Glutamatergic neuron (in vitro differentiated cells): ENCODE results near the gene STK24. TPM values are rescaled to one million over a fixed set of nuclear protein-coding genes. Genes with fewer than 3 reads are reported as not detected.

Source experiments
- DNase-seq: peaks from one replicate; pipeline ENCODE4 v3.0.0; 2022
- H3K27ac Mint-ChIP-seq: one replicate; pipeline ENCODE4 v1.8.0; 2020; ENCODE audit warnings: mild to moderate bottlenecking, mixed read lengths, inconsistent platforms; ENCODE audit not compliant: unreplicated experiment
- H3K27me3 Mint-ChIP-seq: one replicate; pipeline ENCODE4 v1.8.0; 2020; ENCODE audit warnings: mild to moderate bottlenecking, moderate library complexity, mixed read lengths, inconsistent platforms; ENCODE audit not compliant: unreplicated experiment
- H3K36me3 Mint-ChIP-seq: one replicate; pipeline ENCODE4 v1.8.0; 2020; ENCODE audit warnings: mild to moderate bottlenecking, mixed read lengths, inconsistent platforms; ENCODE audit not compliant: unreplicated experiment
- H3K4me1 Mint-ChIP-seq: one replicate; pipeline ENCODE4 v1.8.0; 2020; ENCODE audit warnings: mild to moderate bottlenecking, low read depth, mixed read lengths, inconsistent platforms; ENCODE audit not compliant: unreplicated experiment
- H3K4me3 Mint-ChIP-seq: one replicate; pipeline ENCODE4 v1.8.0; 2020; ENCODE audit warnings: mild to moderate bottlenecking, mixed read lengths, inconsistent platforms; ENCODE audit not compliant: unreplicated experiment
- H3K9me3 Mint-ChIP-seq: one replicate; pipeline ENCODE4 v1.8.0; 2020; ENCODE audit warnings: mild to moderate bottlenecking, moderate library complexity, mixed read lengths, inconsistent platforms; ENCODE audit not compliant: unreplicated experiment
- total RNA-seq: library from RNA; stranded (reverse); fragmentation: NEBNext Ultra II Directional; extraction: Animal tissue kit (Norgen Biotek cat#: 25700); gene quantifications from one replicate; pipeline ENCODE4 v1.2.1, GENCODE V29; 2021; ENCODE audit not compliant: unreplicated experiment
- TF ChIP-seq, protein P1 (sequence below): fragments of 200-600 bp; sonication (generic); IDR thresholded peaks from one replicate; pipeline ENCODE4 v1.5.0; 2021; ENCODE audit not compliant: partially characterized antibody, unreplicated experiment

STK24 gene
- total RNA-seq, 1 donor from 2014 or later, result 188 TPM

DNA sequence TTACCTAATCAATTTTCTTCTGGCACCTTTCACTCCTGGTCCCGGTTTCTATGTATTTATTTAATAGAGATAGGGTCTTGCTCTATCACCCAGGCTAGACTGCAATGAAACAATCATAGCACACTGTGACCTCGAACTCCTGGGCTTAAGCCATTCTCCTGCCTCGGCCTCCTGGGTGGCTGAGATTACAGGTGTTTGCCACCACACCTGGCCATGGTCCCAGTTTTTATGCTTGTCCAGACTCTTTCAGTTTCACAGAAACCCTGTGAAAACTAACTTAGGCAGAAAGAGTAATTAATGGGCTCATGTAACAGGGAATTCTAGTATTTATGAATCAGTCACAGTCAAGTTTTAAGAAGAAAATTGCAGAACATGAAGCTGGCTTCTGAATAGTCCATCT is 9.0 kb upstream of the STK24 start:
- TF ChIP-seq, protein P1, sequence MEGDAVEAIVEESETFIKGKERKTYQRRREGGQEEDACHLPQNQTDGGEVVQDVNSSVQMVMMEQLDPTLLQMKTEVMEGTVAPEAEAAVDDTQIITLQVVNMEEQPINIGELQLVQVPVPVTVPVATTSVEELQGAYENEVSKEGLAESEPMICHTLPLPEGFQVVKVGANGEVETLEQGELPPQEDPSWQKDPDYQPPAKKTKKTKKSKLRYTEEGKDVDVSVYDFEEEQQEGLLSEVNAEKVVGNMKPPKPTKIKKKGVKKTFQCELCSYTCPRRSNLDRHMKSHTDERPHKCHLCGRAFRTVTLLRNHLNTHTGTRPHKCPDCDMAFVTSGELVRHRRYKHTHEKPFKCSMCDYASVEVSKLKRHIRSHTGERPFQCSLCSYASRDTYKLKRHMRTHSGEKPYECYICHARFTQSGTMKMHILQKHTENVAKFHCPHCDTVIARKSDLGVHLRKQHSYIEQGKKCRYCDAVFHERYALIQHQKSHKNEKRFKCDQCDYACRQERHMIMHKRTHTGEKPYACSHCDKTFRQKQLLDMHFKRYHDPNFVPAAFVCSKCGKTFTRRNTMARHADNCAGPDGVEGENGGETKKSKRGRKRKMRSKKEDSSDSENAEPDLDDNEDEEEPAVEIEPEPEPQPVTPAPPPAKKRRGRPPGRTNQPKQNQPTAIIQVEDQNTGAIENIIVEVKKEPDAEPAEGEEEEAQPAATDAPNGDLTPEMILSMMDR, result no peak
- Mint-ChIP-seq H3K27ac (no peak overlapping the region), H3K36me3 (peaks cover 6% of the 10 kb centered on the region)

GRCh38 chr13:98585398-98585754 is 8.5 kb upstream of the STK24 start:
- no peak overlapping the region for H3K27ac Mint-ChIP-seq
- peaks cover 1% of the 10 kb centered on the region for H3K36me3 Mint-ChIP-seq
- DNase-seq, result no peak
- TF ChIP-seq, protein P1, result no peak
- H3K27me3 Mint-ChIP-seq, result no peaks in the 10 kb centered on the region
- peaks cover 5% of the 10 kb centered on the region for H3K4me1 Mint-ChIP-seq
- no peak overlapping the region for H3K4me3 Mint-ChIP-seq
- peaks cover 4% of the 10 kb centered on the region for H3K9me3 Mint-ChIP-seq

More for the DNA sequence above, 9.0 kb upstream of the STK24 start:
- no peak overlapping the region for H3K4me3 Mint-ChIP-seq
- DNase-seq, result no peak
- H3K9me3 Mint-ChIP-seq, result peaks cover 4% of the 10 kb centered on the region
- H3K4me1 Mint-ChIP-seq, result peaks cover 4% of the 10 kb centered on the region
- no peaks in the 10 kb centered on the region for H3K27me3 Mint-ChIP-seq

DNA sequence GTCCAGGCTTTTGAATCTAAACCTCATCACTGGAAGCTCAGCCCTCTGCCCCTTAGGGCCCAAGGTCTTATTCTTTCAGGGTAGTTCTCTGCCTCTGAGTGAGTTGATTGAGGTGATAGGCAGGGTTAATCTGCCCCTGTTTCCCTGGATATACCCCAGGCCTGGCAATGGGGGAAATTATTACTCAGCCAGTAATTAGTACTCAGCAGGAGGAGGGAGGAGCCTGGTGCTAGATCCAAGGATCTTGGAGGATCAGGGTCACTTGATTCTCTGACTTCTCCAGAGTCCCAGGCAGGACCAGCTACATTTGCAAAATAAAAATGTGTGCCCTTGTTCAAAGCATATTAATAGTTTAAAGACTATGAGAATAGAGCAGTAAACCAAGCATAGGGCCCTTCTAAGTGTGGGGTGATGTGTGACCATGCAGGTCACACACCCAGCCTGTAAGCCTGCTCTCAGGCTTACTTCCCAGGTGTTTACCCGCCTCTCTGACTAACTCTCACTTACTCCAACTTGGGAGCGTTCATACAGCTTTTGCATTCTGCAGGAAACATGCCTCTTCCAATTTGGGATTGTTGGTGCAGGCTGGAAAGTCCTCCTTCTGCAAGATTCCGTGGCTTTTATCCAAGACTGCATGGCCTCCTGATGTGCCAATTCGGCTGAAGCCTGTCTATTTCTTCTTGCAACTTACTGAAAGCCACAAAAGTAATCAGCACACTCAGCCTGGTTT is 7.9 kb upstream of the STK24 start:
- H3K4me1 Mint-ChIP-seq, result peaks cover 7% of the 10 kb centered on the region
- H3K4me3 Mint-ChIP-seq, result no peak overlapping the region
- TF ChIP-seq, protein P1, result no peak
- H3K27ac Mint-ChIP-seq, result no peak overlapping the region
- no peaks in the 10 kb centered on the region for H3K36me3 Mint-ChIP-seq
- H3K27me3 Mint-ChIP-seq, result no peaks in the 10 kb centered on the region
- DNase-seq, result no peak
- peaks cover 1% of the 10 kb centered on the region for H3K9me3 Mint-ChIP-seq

- DNase-seq, result no peak
- Mint-ChIP-seq H3K4me1 (peaks cover 14% of the 10 kb centered on the region), H3K27me3 (no peaks in the 10 kb centered on the region), H3K27ac (no peak overlapping the region), H3K9me3 (peaks cover 8% of the 10 kb centered on the region), H3K4me3 (no peak overlapping the region), H3K36me3 (no peaks in the 10 kb centered on the region)
- TF ChIP-seq, protein P1, result no peak
Measured at GRCh38 chr13:98582947-98583346, 6.0 kb upstream of the STK24 start.

DNA sequence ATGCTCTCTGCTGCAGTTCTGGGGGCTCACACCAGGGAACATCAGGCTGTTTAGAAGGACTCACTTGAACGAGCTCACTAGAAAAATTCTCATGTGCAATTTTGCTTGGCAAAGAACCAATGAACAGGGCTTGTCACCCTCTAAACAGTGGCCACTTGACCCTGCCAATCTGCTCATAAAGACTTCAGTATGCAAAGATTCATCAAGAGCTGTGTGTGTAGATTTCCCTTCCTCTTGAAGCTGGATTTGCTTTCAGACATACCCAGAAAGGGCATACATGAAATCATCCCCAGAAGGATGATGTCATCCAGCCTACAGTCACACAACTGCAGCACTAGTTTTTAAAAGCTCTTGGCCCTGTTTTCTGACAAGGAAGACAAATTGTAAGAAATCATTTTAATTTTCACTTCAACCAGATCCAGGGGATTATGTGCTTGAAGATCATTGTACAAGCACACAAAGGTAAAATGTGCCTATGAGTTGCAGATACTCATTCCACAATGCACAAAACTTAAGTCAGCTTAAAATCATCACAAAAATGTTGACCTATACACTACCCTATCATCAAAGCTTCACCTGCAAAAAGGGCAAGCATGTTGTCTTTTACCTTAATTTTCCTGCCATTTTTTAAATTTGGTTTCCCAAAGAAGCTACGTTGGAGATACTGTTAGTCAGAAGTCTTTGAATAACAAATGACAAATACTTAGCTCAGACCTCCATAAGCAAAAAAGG is 5.2 kb upstream of the STK24 start:
- DNase-seq, result no peak
- H3K4me1 Mint-ChIP-seq, result peaks cover 14% of the 10 kb centered on the region
- peaks cover 12% of the 10 kb centered on the region for H3K9me3 Mint-ChIP-seq
- peak overlapping the region; percentile 11 for H3K27ac Mint-ChIP-seq
- H3K27me3 Mint-ChIP-seq, result peaks cover 4% of the 10 kb centered on the region
- H3K4me3 Mint-ChIP-seq, result no peak overlapping the region
- H3K36me3 Mint-ChIP-seq, result no peaks in the 10 kb centered on the region
- TF ChIP-seq, protein P1, result no peak
